Activated CD8-positive, alpha-beta T cell treated with anti-CD3 and anti-CD28 coated beads for 36 hours (primary cell): Measurements from ENCODE around the gene MOCS2. TPM values are rescaled to one million over a fixed set of nuclear protein-coding genes. Genes with fewer than 3 reads are reported as not detected.

Experiments
- ATAC-seq: fragments of 200-7000 bp; cut with Tn5 transposase; one replicate; pipeline ENCODE4 v1.10.0; 2021; ENCODE audit warnings: mild to moderate bottlenecking, moderate library complexity
- CTCF ChIA-PET: fragments of 350-600 bp; sonication (Branson Sonifier 250); formaldehyde crosslinking; loops from one replicate; lab custom pipeline; 2021; ENCODE audit warnings: antibody characterized with exemption; lab: Charles Lee
- POLR2A ChIA-PET: fragments of 350-600 bp; sonication (Branson Sonifier 250); formaldehyde crosslinking; loops from one replicate; lab custom pipeline; 2021; ENCODE audit warnings: antibody characterized with exemption; lab: Charles Lee
- DNase-seq: peaks from one replicate; pipeline ENCODE4 v3.0.0-alpha.2; 2020
- H3K27ac Mint-ChIP-seq: one replicate; pipeline ENCODE4 v1.8.0; 2021; ENCODE audit warnings: mild to moderate bottlenecking, mixed read lengths
- H3K27me3 Mint-ChIP-seq: one replicate; pipeline ENCODE4 v1.8.0; 2021; ENCODE audit warnings: mixed read lengths
- H3K36me3 Mint-ChIP-seq: one replicate; pipeline ENCODE4 v1.8.0; 2021; ENCODE audit warnings: low read depth, mixed read lengths
- H3K4me1 Mint-ChIP-seq: one replicate; pipeline ENCODE4 v1.8.0; 2021; ENCODE audit warnings: low read depth, mixed read lengths
- H3K4me3 Mint-ChIP-seq: one replicate; pipeline ENCODE4 v1.8.0; 2021; ENCODE audit warnings: mild to moderate bottlenecking, moderate library complexity, mixed read lengths
- H3K9me3 Mint-ChIP-seq: one replicate; pipeline ENCODE4 v1.8.0; 2021; ENCODE audit warnings: mixed read lengths
- CTCF ChIP-seq: fragments of 200-600 bp; IDR thresholded peaks from one replicate; pipeline ENCODE4 v1.8.0; 2022; ENCODE audit warnings: antibody characterized with exemption, mild to moderate bottlenecking
- intact Hi-C: fragments of 100-400 bp; cut with micrococcal nuclease; formaldehyde crosslinking; loops from one replicate; pipeline ENCODE4 v1.10.0; 2022
- total RNA-seq, 2 experiments: library from RNA; stranded (reverse); gene quantifications; one replicate each; pipeline ENCODE4 v1.2.3, GENCODE V29; 2021

Gene MOCS2
- total RNA-seq, 2 experiments from 2014 or later, result 18.6 to 19.9 TPM

DNA sequence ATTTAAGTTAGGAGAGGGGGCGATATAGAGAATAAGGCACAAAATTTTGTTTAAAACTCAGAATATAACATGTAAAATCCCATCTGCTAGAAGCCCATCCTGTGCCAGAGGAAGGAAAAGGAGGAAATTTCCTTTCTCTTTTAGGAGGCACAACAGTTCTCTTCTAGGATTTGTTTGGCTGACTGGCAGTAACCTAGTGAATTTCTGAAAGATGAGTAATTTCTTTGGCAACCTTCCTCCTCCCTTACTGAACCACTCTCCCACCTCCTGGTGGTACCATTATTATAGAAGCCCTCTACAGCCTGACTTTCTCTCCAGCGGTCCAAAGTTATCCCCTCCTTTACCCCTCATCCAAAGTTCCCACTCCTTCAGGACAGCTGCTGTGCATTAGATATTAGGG lies 18.3 kb downstream of the MOCS2 start:
- H3K36me3 Mint-ChIP-seq, result no peaks in the 10 kb centered on the region
- intact Hi-C loops, result loop anchor here (10.0 kb wide), 2 partner anchors 56 to 306 kb away; partner anchors contain the start of genes ITGA1 and PELO
- DNase-seq (no peak), ATAC-seq (no peak)
- H3K4me1 Mint-ChIP-seq, result peaks cover 27% of the 10 kb centered on the region
- no peak for TF ChIP-seq CTCF
- no peak overlapping the region for H3K4me3 Mint-ChIP-seq
- POLR2A ChIA-PET, result interaction anchor here (0.5 to 0.7 kb wide), 3 partner anchors 38 to 142 kb away, joined by 3 read pairs; no protein-coding TSS in a partner anchor
- CTCF ChIA-PET, result interaction anchor here (1.8 to 3.8 kb wide), 3 partner anchors 10 to 142 kb away, joined by 4 to 43 read pairs (median 15); no protein-coding TSS in a partner anchor
- H3K27me3 Mint-ChIP-seq, result no peaks in the 10 kb centered on the region
- H3K9me3 Mint-ChIP-seq, result no peaks in the 10 kb centered on the region
- no peak overlapping the region for H3K27ac Mint-ChIP-seq

DNA sequence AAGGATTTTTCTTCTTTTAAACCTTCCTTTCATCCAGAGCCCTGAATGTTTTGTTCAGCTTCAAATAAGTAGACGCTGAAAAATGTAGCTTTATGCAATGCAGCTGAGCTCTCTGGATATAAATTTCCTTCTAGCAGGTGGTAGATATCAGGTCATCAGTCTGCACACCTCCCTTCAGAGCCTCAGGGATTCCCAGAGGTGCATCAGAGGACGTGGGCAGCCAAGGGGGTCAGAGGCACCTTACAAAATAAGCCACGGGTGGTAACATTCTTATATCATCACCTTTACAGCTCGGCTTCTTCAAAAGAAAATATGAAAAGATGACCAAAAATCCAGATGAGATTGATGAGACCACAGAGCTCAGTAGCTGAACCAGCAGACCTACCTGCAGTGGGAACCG lies 19.3 kb downstream of the MOCS2 start:
- Mint-ChIP-seq H3K27me3 (no peaks in the 10 kb centered on the region), H3K27ac (no peak overlapping the region), H3K4me3 (peak overlapping the region; percentile 3), H3K9me3 (no peaks in the 10 kb centered on the region), H3K36me3 (no peaks in the 10 kb centered on the region), H3K4me1 (peaks cover 27% of the 10 kb centered on the region)
- intact Hi-C loops, result loop anchor here (10.0 kb wide), 2 partner anchors 55 to 305 kb away; partner anchors contain the start of genes ITGA1 and PELO
- CTCF ChIA-PET, result interaction anchor here (0.7 to 4.6 kb wide), 16 partner anchors 11 to 362 kb away, joined by 3 to 56 read pairs (median 3); partner anchors contain the start of gene MOCS2
- ATAC-seq, result peak; percentile 55
- POLR2A ChIA-PET, result interaction anchor here (0.8 kb wide), 1 partner anchor 58 kb away, joined by 3 read pairs; no protein-coding TSS in a partner anchor
- no peak for TF ChIP-seq CTCF
- DNase-seq, result peak; percentile 59

DNA sequence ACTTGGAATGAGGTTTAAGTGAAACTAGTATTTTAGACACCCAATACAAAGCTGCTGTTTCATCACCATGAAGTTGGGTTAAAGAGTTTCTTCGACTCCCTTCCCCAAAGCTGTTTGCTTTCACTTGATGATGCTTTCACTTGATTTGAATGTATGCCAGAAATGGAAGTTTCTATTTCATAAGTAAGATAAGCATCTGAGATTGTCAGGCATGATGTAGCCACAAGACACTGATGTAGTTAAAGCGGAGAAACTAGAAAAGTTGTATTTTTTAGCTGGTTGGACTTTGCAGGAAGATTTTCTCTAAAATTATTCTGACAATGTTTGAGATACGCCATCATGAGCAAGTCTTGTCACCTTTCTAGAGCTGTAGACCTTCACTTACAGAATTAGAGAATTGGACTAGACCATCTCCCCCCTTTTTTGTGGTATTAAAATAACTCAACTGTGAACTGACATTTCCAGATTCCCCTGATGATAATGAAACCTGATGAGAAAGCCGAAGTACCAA lies 20.0 kb downstream of the MOCS2 start:
- peak overlapping the region; percentile 50 for H3K4me3 Mint-ChIP-seq
- intact Hi-C loops, result no loop called here
- DNase-seq (no peak), ATAC-seq (peak; percentile 82)
- peak overlapping the region; percentile 80 for H3K27ac Mint-ChIP-seq
- H3K36me3 Mint-ChIP-seq, result no peaks in the 10 kb centered on the region
- ChIA-PET POLR2A (interaction anchor here (0.8 to 1.4 kb wide), 4 partner anchors 57 to 106 kb away, joined by 3 read pairs; partner anchors contain the start of gene ITGA2), CTCF (interaction anchor here (0.7 to 4.6 kb wide), 19 partner anchors 11 to 361 kb away, joined by 3 to 56 read pairs (median 3); partner anchors contain the start of gene MOCS2)
- TF ChIP-seq CTCF, result no peak
- H3K27me3 Mint-ChIP-seq, result no peaks in the 10 kb centered on the region
- H3K9me3 Mint-ChIP-seq, result no peaks in the 10 kb centered on the region
- H3K4me1 Mint-ChIP-seq, result peaks cover 31% of the 10 kb centered on the region

DNA sequence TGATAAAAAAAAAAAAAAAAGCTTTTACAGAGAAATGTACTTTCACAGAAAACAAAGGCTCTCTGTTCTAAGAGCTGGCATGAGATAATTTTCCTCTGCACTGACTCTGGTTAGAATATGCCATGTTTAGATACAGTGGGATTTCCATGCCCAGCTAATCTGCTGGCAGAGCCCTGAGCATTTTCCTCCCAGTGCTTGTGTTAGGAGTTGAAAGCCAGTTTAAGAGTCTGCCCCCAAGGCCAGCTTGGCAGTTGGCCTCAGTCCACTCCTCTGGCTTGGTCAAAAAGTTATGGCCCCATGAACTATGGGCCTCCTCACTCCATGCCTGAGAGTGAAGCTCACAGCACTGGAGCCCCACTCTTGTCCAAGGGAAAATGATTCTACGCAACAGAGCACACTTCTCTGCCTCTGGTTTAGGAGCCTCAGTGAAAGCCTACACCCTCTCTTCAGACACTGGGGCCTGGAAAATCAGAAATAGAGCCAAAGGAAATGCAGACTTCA lies 21.9 kb downstream of the MOCS2 start:
- no peak for TF ChIP-seq CTCF
- CTCF ChIA-PET, result interaction anchor here (0.8 to 4.6 kb wide), 4 partner anchors 9 to 139 kb away, joined by 3 to 56 read pairs (median 10); no protein-coding TSS in a partner anchor
- H3K4me3 Mint-ChIP-seq, result no peak overlapping the region
- POLR2A ChIA-PET, result no interaction called here
- ATAC-seq, result no peak
- H3K4me1 Mint-ChIP-seq, result peaks cover 35% of the 10 kb centered on the region
- no peak overlapping the region for H3K27ac Mint-ChIP-seq
- no peak for DNase-seq
- intact Hi-C loops, result no loop called here
- no peaks in the 10 kb centered on the region for H3K9me3 Mint-ChIP-seq
- no peaks in the 10 kb centered on the region for H3K36me3 Mint-ChIP-seq
- H3K27me3 Mint-ChIP-seq, result no peaks in the 10 kb centered on the region

GRCh38 chr5:53087171-53087570 lies 22.4 kb downstream of the MOCS2 start:
- no peaks in the 10 kb centered on the region for H3K27me3 Mint-ChIP-seq
- H3K4me1 Mint-ChIP-seq, result peaks cover 35% of the 10 kb centered on the region
- no peak overlapping the region for H3K27ac Mint-ChIP-seq
- H3K36me3 Mint-ChIP-seq, result no peaks in the 10 kb centered on the region
- intact Hi-C loops, result no loop called here
- ChIA-PET CTCF (interaction anchor here (0.8 to 4.6 kb wide), 3 partner anchors 9 to 138 kb away, joined by 3 to 56 read pairs (median 15); no protein-coding TSS in a partner anchor), POLR2A (no interaction called here)
- no peaks in the 10 kb centered on the region for H3K9me3 Mint-ChIP-seq
- no peak overlapping the region for H3K4me3 Mint-ChIP-seq
- no peak for TF ChIP-seq CTCF
- DNase-seq (no peak), ATAC-seq (no peak)
